HUES64 (cell line): ENCODE results near the gene ATP1B1.

Source experiments
- H3K27ac ChIP-seq: 2 replicates; pipeline ENCODE4 v1.7.0; 2013; ENCODE audit warnings: low read depth, low read length, inconsistent platforms
- H3K27me3 ChIP-seq: 2 replicates; pipeline ENCODE4 v1.6.1; 2013; ENCODE audit warnings: mild to moderate bottlenecking, low read length; ENCODE audit not compliant: insufficient read depth
- H3K36me3 ChIP-seq: 2 replicates; pipeline ENCODE4 v1.6.1; 2013; ENCODE audit warnings: mild to moderate bottlenecking, low read length; ENCODE audit not compliant: insufficient read depth
- H3K4me1 ChIP-seq: 2 replicates; pipeline ENCODE4 v1.6.1; 2013; ENCODE audit warnings: mild to moderate bottlenecking, low read length, moderate library complexity; ENCODE audit not compliant: insufficient read depth
- H3K4me3 ChIP-seq: 2 replicates; pipeline ENCODE4 v1.5.1; 2013; ENCODE audit warnings: mild to moderate bottlenecking, low read length, moderate library complexity
- H3K9ac ChIP-seq: 2 replicates; pipeline ENCODE4 v1.6.1; 2013; ENCODE audit warnings: mild to moderate bottlenecking, low read depth, low read length
- H3K9me3 ChIP-seq: 2 replicates; pipeline ENCODE4 v1.6.1; 2013; ENCODE audit warnings: low read depth, low read length; ENCODE audit not compliant: insufficient read depth
- WGBS: fragments of 150-250, 120-280 bp; methylation state at CpG from one replicate; pipeline ENCODE4 v1.1.7; 2013; ENCODE audit warnings: missing lambda C conversion rate; 5-methylcytosine and 5-hydroxymethylcytosine counted together

ATP1B1 gene

DNA sequence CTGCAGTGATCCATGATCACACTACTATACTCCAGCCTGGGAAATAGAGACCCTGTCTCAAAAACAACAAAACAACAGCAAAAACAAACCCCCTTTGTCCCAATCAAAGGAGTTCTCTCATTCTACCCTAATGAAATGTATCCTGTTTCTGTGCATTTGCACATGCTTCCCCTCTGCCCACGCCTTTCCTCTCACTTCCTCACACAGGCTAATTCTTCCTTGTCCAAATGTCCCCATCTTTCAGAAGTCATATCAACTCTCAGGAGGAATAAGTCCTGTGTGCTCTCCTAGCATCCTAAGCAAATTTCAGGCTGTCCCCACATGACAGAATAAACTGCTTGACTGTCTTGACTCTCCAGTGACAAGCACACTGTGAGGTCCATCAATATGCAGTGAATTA is 8.1 kb upstream of the ATP1B1 start:
- H3K9ac ChIP-seq, result no peak overlapping the region
- no peaks in the 10 kb centered on the region for H3K9me3 ChIP-seq
- peaks cover 13% of the 10 kb centered on the region; the same call in 1 of the 2 replicates for H3K4me1 ChIP-seq
- WGBS, result 95% methylated on average over 1 of the region's 1 CpG
- H3K27ac ChIP-seq, result no peak overlapping the region
- no peak overlapping the region for H3K4me3 ChIP-seq
- no peaks in the 10 kb centered on the region for H3K36me3 ChIP-seq
- H3K27me3 ChIP-seq, result no peaks in the 10 kb centered on the region

DNA sequence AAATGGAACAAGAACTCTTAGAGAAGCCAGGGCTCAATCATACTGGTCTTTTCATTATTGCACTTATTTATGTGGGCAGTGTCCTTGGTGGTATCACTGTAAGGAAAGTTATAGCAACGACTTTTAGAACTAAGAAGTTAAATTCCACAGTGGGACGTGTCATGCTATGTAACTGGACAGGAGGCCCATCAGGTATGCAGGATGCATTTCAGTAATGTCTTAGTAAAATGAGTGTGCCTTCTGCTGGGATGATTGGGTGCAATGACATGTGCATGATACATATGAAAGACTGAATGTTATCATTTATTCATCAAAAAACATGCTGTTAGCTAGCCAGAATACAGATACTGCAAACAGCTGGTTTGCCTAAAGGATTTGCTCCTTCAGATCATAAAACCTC is 6.9 kb upstream of the ATP1B1 start:
- peaks cover 16% of the 10 kb centered on the region; the same call in 1 of the 2 replicates for H3K4me1 ChIP-seq
- H3K4me3 ChIP-seq, result no peak overlapping the region
- no peak overlapping the region for H3K27ac ChIP-seq
- H3K9me3 ChIP-seq, result no peaks in the 10 kb centered on the region
- peaks cover 6% of the 10 kb centered on the region; the same call in 1 of the 2 replicates for H3K27me3 ChIP-seq
- 93% methylated on average over 2 of the region's 2 CpGs for WGBS
- no peak overlapping the region for H3K9ac ChIP-seq
- H3K36me3 ChIP-seq, result no peaks in the 10 kb centered on the region

DNA sequence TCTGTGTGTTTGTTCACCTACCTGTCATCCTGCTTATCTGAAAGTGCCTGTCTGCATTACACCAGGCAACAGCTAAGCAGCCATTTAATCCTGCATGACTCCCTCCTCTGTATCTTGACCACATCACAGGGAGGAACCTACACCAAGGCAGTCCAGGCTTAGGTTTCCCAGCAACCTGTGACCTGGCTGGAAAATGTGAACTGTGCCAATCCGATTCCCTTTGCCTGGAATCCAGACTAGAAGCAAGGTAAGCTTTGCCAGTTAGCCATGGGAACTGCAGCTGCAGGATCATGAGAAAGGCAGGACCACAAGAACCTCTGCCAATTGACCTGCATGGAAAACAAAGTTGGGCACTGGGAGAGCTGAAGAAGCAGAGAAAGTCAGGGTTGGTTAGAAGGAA is 6.3 kb upstream of the ATP1B1 start:
- Histone ChIP-seq H3K4me1 (peaks cover 19% of the 10 kb centered on the region), H3K36me3 (no peaks in the 10 kb centered on the region), H3K4me3 (no peak overlapping the region), H3K27ac (no peak overlapping the region), H3K9ac (no peak overlapping the region), H3K9me3 (no peaks in the 10 kb centered on the region), H3K27me3 (peaks cover 12% of the 10 kb centered on the region; the same call in 1 of the 2 replicates)
- 90% methylated on average over 1 of the region's 1 CpG for WGBS

DNA sequence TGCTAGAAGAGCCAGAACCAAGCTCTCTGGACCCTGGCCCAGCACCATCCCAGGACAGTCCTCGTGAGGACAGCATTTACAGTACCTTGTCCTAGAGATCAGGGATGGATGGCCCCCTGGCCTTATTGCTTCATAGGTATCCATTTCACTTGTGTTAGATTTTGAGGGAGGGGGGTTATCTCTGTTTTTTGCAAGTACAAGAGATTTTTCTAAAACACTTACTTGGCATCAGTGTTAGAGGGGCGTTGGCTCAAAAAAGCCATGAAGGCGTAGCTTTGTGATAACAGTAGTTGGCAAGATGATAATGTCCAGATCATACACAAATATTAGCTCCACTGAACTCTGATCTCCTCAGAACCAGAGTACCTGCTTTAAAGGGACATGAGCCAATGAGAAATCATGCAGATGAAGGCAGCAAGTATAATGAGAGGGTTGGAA is 5.8 kb upstream of the ATP1B1 start:
- no peak overlapping the region for H3K27ac ChIP-seq
- no peak overlapping the region for H3K9ac ChIP-seq
- WGBS, result 87% methylated on average over 3 of the region's 3 CpGs

DNA sequence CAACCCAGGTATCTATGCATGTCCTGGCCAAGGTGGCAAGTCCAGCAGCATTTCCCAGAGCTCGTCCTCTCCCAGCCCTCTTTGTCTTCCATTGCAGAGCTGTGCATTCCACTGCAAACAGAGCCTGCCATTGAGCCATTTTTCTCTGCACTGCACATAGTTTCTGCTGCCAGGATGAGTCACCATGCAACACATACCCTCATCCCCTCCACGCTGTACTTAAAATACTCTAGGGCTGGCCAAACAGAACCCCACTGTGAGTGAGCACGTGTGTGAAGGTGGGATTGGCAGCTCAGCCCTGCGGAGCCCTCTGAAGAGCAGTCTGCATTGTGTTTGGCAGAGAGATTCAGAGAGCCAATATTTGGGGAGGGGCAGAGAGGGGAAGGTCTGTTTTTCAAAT is 3.9 kb upstream of the ATP1B1 start:
- Histone ChIP-seq H3K9me3 (no peaks in the 10 kb centered on the region), H3K9ac (no peak overlapping the region), H3K27me3 (peaks cover 12% of the 10 kb centered on the region; the same call in 1 of the 2 replicates), H3K4me1 (peaks cover 21% of the 10 kb centered on the region), H3K27ac (no peak overlapping the region), H3K36me3 (no peaks in the 10 kb centered on the region), H3K4me3 (no peak overlapping the region)
- 33% methylated on average over 4 of the region's 4 CpGs for WGBS

More for the DNA sequence above, 5.8 kb upstream of the ATP1B1 start:
- Histone ChIP-seq H3K4me3 (no peak overlapping the region), H3K36me3 (no peaks in the 10 kb centered on the region), H3K9me3 (no peaks in the 10 kb centered on the region), H3K27me3 (peaks cover 12% of the 10 kb centered on the region; the same call in 1 of the 2 replicates), H3K4me1 (peaks cover 21% of the 10 kb centered on the region)

DNA sequence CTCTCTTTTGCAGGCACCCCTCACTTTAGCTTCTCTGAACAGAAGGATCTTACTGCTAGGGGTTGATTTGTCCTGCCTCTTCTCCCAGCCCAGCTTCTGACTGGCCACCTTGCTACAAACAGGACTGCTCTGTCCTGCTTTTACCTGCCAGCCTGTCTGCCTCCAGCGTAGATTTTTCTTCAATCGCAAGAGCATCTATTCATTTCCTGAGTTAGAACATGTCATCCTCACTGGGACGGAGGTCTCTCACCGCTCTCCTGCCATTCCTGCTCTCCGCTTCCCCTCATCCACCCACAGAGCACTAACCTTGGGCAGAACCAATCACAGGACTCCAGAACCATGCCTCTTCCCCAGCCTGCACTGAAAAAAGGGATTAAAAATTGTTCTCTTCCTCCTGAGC is 3.5 kb upstream of the ATP1B1 start:
- Histone ChIP-seq H3K9me3 (no peaks in the 10 kb centered on the region), H3K9ac (no peak overlapping the region)
- 91% methylated on average over 5 of the region's 5 CpGs for WGBS

DNA sequence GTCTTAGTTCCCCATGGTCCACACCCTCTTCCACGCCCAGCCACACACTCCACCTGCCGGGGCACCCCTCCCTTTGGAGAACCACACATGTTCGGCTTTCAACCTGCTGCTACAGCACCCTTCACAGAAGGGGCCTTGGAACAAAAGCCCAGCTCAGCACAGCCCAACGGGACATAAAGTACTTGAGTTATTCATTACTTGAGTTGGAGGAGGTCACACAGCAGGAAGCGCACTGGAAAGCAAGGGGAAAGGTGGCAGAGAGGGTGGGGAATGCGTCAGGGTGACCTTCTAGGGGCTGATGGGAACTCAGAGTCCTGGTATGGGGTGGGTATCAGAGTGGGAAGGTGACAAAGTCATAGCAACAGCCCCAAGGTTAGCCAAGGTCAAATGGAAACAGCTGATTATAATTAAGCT is 3.0 kb upstream of the ATP1B1 start:
- no peaks in the 10 kb centered on the region for H3K36me3 ChIP-seq
- no peak overlapping the region for H3K4me3 ChIP-seq
- peaks cover 12% of the 10 kb centered on the region; the same call in 1 of the 2 replicates for H3K27me3 ChIP-seq
- H3K4me1 ChIP-seq, result peaks cover 28% of the 10 kb centered on the region
- H3K27ac ChIP-seq, result no peak overlapping the region
- no peak overlapping the region for H3K9ac ChIP-seq
- H3K9me3 ChIP-seq, result no peaks in the 10 kb centered on the region
- 87% methylated on average over 6 of the region's 6 CpGs for WGBS

More for the DNA sequence above, 3.5 kb upstream of the ATP1B1 start:
- no peak overlapping the region for H3K4me3 ChIP-seq
- H3K4me1 ChIP-seq, result peaks cover 23% of the 10 kb centered on the region
- no peaks in the 10 kb centered on the region for H3K36me3 ChIP-seq
- peaks cover 12% of the 10 kb centered on the region; the same call in 1 of the 2 replicates for H3K27me3 ChIP-seq
- H3K27ac ChIP-seq, result no peak overlapping the region

DNA sequence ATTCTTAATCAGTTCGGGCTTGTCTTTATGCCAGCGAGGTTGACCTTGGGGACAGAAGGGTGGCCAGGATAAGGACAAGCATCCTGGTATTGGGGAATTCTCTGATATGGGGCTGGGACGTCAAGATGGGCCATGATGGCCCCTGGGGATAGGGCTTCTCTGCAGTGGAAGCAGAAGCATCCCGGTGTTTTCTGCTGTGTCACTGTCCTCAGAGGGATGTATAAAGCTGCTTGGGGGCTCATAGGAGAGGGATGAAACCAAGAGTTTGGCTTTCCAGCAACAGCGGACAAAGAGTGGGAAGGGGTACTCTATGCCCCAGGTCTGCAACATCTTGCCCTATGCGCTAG is 1.4 kb upstream of the ATP1B1 start:
- Histone ChIP-seq H3K36me3 (no peaks in the 10 kb centered on the region), H3K27ac (no peak overlapping the region), H3K9ac (peak overlapping the region; percentile 82; the same call in 1 of the 2 replicates), H3K4me3 (peak overlapping the region; percentile 90), H3K27me3 (peaks cover 12% of the 10 kb centered on the region; the same call in 1 of the 2 replicates), H3K9me3 (no peaks in the 10 kb centered on the region), H3K4me1 (peaks cover 44% of the 10 kb centered on the region)
- 80% methylated on average over 6 of the region's 6 CpGs for whole genome bisulfite sequencing

DNA sequence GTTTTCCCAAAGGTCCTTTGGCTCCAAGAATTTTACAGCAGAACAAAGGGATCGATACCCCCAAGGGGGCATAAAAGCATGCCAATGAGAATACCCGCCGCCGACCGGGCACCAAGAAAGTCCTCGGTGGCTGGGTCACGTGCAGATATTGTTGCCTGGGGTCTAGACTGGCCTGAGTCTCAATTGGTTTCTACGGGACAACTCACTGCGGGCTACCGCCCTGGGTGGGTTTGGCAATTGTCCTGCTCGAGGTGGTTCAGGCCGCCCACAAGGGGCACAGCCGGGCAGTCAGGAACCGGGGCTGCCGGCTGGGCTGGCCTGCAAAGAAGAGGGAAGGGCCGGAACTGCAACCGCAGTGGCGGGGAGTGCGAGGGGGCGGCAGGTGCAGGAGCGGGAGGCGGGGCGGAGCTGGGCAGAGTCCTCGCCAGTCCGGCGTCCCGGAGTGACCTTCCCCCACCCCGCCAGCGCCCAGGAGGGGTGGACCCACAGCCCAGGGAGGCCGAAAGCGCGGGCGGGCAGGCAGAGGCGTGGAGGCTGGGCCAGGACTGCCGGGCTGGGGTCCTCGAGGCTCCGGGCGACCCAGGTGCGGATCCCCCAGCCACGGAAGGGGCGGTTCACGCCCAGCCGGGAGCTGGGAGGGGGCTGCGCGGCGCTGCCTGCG is 926 bp upstream of the ATP1B1 start:
- 4% methylated on average over 47 of the region's 47 CpGs for WGBS
- H3K4me3 ChIP-seq, result peak overlapping the region; percentile 90
- H3K27me3 ChIP-seq, result peaks cover 12% of the 10 kb centered on the region; the same call in 1 of the 2 replicates
- peaks cover 49% of the 10 kb centered on the region for H3K4me1 ChIP-seq
- H3K27ac ChIP-seq, result peak overlapping the region; percentile 97
- H3K36me3 ChIP-seq, result no peaks in the 10 kb centered on the region
- H3K9me3 ChIP-seq, result no peaks in the 10 kb centered on the region
- peak overlapping the region; percentile 82 for H3K9ac ChIP-seq

DNA sequence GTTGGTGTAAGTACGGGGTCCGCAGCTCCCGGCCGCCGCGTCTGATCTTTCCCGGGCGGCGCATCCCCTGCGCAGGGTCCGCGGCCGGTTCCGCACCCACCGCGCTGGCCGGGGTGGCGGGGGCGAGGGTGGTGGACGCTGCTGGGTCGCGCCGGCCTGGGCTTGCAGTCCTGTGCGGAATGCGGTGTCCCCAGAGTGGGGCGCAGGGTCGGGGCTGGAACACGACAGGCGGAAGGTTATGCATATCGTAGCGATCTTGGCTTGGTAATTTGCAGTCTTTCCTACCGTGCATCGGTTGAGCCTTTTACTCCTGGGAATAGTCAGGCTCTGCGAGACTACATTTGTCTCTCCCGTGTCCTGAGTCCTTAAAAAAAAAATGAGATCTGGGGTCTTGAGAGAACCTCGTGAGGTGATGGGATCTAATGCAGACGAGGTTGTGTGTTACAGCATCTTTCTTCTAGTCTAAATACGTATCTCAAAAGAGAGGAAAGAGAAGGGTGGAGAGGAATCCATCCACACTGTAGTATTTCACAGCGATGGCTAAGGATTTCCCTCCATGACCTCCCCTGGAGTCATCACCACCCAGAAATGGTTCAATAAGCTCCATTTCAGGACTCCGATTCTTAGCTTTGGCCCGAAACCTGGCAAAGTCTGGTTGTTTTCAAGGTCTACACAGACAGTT is 572 bp downstream of the ATP1B1 start:
- WGBS, result 2% methylated on average over 39 of the region's 41 CpGs
- H3K27me3 ChIP-seq, result peaks cover 12% of the 10 kb centered on the region; the same call in 1 of the 2 replicates
- peak overlapping the region; percentile 90 for H3K4me3 ChIP-seq
- H3K9me3 ChIP-seq, result no peaks in the 10 kb centered on the region
- H3K9ac ChIP-seq, result peak overlapping the region; percentile 91
- H3K36me3 ChIP-seq, result peaks cover 11% of the 10 kb centered on the region
- H3K27ac ChIP-seq, result peak overlapping the region; percentile 81
- peaks cover 44% of the 10 kb centered on the region for H3K4me1 ChIP-seq

DNA sequence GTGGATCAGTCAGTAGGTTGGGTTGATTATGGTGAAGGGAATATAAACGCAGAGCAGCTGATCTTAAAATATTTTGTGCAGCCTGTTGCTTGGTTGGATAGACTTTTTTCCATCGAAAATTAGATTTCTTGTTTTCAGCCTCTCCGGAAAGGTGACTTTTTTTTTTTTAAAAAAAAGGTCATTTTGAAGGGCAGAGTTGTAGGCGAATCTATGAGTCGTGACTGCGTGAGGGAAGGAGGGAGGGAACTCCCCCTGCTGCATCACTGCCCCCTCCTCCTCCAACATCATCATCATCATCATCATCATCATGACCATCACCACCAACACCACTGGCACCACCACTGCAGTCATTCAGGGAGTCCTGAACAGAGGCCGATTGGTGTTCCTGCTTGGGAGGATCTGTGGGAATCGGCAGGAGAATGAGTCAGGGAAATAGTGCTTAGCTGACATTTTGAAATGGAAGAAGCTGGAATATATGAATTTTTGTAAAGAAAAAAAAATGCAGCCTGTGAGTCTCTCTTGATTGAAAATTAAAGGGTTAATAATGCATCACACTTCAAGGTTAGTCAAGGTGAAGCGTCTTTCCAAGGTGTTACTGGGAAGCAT is 1.2 kb downstream of the ATP1B1 start:
- Histone ChIP-seq H3K4me3 (peak overlapping the region; percentile 90), H3K36me3 (peaks cover 18% of the 10 kb centered on the region), H3K27me3 (peaks cover 12% of the 10 kb centered on the region; the same call in 1 of the 2 replicates), H3K4me1 (peaks cover 44% of the 10 kb centered on the region), H3K27ac (no peak overlapping the region), H3K9ac (peak overlapping the region; percentile 91), H3K9me3 (no peaks in the 10 kb centered on the region)
- WGBS, result 35% methylated on average over 7 of the region's 9 CpGs
